Stimulated activated CD8-positive, alpha-beta memory T cell treated with anti-CD3 and anti-CD28 coated beads, Interleukin-4, amount 100 ng/mL, for 4 hours (primary cell): Measurements from ENCODE around the gene NWD2.

Experiments used
- DNase-seq, 2 donors: peaks; one replicate each; pipeline ENCODE4 v3.0.0-alpha.2; 2020; ENCODE audit warnings: low read depth in 2 of 2, low spot score in 1 of 2

The NWD2 gene

GRCh38 chr4:37465845-37466244 is 221.3 kb downstream of the NWD2 start:
- no peak for DNase-seq

DNA sequence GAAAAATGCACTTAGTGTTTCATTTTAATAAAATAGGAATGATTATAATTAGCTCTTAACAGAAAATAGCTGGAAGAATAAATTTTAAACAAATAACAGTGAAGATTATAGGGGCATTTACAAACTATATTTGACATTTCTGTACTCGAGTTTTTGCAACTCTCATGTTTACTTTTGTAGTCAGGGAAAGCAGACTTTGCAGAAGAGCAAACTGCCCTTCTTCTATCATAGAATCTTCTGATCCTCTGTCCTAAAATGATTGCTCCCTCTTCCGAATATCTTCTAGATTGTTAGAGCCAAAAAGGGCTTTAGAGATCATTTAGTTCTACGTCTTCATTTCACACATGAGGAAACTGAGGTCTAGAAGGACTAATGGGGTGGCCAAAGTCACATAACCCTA is 222.7 kb downstream of the NWD2 start:
- no peak for DNase-seq

- no peak for DNase-seq
Observed at GRCh38 chr4:37467824-37468223, 223.3 kb downstream of the NWD2 start.

- DNase-seq: no peak
Observed at GRCh38 chr4:37469286-37469685, 224.7 kb downstream of the NWD2 start.

DNA sequence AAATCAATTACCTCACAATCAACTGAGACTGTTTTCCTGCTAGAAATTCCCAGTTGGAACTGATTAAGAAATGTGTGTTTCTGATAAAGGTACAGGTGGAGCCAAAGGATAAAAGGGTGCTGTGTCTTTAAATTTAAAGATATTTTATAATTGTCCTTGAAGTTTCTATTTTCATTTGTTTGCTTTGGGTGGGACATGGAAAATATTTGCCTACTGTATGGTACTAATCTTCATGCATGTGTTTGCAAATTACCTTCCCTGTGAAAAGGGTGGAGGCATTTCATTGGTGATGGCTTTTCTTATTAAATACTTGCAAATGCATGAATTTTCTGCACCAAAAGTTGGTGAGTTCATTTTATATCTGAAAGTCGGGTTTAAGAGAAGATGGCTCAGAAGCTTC is 225.7 kb downstream of the NWD2 start:
- DNase-seq: no peak

DNA sequence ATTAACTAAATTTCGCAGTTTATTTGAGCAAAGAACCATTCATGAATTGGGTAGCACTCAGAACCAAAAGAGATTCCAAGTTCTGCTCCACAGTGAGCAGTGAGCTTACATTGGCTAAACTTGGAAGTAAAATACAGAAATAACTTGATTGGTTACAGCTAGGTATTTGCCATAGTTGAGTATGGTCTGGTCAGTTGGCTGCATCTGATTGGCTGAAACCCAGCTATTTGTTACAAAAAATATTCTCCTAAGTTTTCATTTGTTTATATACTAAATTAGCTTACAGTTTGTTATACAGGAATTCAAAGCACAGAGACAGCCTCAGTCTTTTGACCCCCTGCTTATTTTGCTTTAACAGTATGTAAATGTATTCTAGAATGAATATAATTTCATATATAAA is 226.6 kb downstream of the NWD2 start:
- DNase-seq: no peak

GRCh38 chr4:37471971-37472370 is 227.4 kb downstream of the NWD2 start:
- DNase-seq: no peak

- no peak for DNase-seq
Observed at GRCh38 chr4:37473807-37474206, 229.3 kb downstream of the NWD2 start.

DNA sequence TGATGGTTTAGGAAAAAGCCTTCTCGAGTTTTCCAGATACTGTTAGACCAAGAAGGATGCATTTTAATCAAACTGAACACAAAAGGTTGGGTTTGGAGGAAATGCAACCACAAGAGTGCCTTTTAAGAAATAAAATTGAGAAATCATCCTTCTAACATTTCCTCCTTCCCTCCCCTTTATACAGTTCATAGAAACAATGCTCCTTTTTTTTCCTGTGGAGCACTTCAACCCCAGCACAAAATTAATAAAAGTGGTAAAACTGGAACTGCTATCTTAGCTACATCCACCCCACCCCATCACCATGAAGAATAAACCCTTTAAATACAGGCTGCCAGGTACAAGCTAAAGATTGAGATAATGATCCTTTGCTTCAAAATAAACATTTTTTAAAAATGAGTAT is 230.5 kb downstream of the NWD2 start:
- DNase-seq: no peak

GRCh38 chr4:37475776-37476175 is 231.2 kb downstream of the NWD2 start:
- no peak for DNase-seq

GRCh38 chr4:37476256-37476655 is 231.7 kb downstream of the NWD2 start:
- DNase-seq: no peak

GRCh38 chr4:37476691-37477090 is 232.1 kb downstream of the NWD2 start:
- no peak for DNase-seq

DNA sequence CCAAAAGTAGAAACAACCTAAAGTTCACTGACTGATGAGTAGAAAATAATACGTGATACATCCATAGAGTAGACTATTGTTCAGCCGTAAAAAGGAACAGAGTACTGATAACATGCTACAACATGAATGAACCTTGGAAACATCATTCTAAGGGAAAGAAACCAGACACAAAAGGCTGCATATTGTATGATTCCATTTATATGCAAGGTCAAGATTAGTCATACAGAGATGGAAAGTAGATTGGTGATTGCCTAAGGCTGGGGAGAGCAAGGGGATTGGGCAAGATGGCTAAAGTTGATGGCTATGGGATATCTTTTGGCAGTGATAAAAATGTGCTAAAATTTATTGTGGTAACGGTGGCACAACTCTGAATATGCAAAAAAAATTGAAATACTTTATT is 232.6 kb downstream of the NWD2 start:
- DNase-seq: no peak

- no peak for DNase-seq
Observed at GRCh38 chr4:37478151-37478550, 233.6 kb downstream of the NWD2 start.

DNA sequence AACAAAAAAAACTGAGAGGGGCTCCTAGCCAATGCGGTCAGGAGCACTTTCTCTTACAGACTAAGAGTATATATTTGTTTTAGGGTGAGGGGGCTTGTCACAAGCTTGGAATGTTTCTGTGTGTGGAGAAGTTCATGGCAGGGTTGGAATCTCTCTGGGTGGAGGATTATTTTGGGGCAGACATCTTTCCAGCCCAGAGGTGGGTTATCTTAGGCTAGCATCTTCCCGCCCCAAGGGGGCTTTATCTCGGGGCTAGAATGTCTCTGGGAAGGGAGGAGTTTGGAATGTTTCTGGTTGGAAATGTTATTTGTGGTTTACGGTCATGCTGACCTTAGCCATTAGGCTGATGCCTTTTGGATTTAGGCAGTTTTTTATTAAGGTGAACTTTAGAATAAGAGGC is 236.0 kb downstream of the NWD2 start:
- no peak for DNase-seq

GRCh38 chr4:37481547-37482122 is 237.1 kb downstream of the NWD2 start:
- DNase-seq: no peak

GRCh38 chr4:37482236-37482913 is 237.8 kb downstream of the NWD2 start:
- no peak for DNase-seq

GRCh38 chr4:37483610-37484009 is 239.1 kb downstream of the NWD2 start:
- no peak for DNase-seq

DNA sequence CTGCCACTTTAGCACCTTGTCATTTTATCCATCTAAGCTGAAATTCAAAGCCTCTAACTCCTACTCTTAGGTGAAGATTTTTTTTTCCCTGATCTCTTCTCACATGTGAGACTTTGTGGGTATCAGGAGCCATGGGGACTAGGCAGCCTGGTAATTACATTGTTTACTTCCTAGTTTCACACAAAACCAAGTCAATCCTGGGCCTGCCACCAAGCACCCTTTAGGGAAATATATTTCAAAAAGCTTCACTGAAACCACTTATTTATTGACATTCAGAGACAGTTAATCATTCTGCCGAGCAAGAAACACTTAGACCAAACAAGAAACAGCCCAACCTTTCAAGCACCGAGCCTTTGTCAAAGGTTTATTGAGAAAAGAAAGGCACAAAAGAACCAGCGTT is 241.6 kb downstream of the NWD2 start:
- no peak for DNase-seq

DNA sequence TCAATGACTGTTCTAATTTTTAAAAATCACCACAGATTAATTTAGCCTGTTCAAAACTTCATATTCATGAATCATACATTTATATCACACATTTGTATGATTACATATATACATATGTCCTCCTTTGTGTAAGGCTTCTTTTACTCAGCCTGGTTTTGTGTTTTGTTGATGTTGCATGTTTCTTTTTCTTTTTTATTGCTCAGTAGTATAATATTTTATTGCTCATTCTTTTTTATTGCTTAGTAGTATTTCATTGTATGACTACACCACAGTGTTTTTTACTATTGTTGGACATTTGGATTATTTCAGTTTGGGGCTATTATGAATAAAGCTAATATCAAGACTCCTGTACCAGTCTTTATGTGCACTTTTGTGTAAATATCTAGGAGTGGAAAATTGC is 243.1 kb downstream of the NWD2 start:
- no peak for DNase-seq

DNA sequence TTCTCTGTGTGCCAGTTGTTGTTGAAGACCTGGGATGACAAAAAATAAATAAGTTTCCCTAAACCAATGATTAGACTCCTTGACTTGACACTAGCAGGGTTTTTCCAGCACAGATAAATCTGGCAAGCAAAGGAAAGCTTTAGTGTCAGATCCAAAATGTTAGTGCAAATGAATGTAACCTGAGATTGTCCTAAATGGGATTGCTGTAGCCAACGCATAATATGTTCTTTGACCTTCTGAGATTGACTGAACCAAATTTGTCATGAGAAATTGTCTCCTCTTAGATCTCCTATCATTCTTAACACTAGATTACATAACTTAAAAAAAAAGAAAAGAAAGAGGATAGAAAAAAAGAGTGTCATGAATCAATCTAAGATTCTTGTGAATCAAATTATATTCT is 245.2 kb downstream of the NWD2 start:
- no peak for DNase-seq

DNA sequence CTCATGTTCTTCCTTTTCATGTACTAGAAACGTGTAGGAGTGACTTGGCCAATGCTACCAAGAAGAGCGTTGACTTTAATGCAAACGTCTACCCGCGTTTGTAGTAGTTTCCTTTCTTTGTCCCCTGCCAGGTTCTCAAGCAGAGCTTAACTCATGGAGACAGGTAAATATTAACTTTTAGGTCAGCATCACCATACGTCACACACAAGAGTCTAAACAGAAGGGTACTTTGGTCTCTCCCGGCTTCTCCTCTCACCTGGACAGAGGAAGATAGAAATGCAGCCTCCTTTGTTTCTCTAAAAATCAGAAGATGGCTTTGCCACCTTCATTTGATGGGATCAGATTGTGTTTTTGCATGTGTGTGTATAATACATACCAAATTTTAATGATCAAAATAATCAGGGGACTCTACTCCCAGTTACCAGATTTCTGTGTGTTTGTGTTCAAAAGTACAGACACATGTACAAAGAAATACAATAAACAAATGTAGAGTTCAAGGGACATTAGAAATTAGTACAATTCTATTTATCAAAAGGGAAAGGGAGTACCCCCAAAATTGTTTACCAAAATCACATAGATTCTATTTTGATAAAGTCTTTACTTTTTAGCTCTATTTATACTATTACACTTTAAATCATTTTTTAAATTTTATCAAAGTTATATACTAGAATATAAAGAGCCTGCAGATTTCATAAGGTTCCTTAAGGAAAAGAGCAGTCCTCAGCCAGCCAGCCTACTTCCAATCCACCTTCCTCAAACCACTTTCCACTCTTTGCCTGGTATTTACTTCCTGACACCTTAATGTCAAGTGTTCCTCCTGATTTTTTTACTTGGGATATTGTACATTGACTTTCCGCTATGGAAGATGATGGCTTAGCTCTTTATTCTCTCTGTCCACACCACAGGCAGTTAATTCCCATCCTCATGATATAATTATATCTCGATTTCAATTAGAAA is 246.1 kb downstream of the NWD2 start:
- DNase-seq: no peak
